OCI-LY3 (cell line): ENCODE results near the gene CUBN.

Experiments used
- CTCF ChIP-seq: fragments of 200-600, 300-600 bp; sonication (generic); IDR thresholded peaks from 2 replicates; pipeline ENCODE4 v1.5.1; 2014; ENCODE audit warnings: antibody characterized with exemption, low read length, low read depth
- EZH2phosphoT487 ChIP-seq: fragments of 200-600 bp; shearing (Covaris generic); IDR thresholded peaks from 2 replicates; pipeline ENCODE4 v1.6.1; 2018; ENCODE audit warnings: antibody characterized with exemption, mixed run types, low read depth

- TF ChIP-seq CTCF (no peak), EZH2phosphoT487 (no peak)
Measured at GRCh38 chr10:17146892-17147291, 17.3 kb upstream of the CUBN start.
